BJ (cell line): ENCODE measurements around the gene AICDA. TPM values are rescaled to one million over a fixed set of nuclear protein-coding genes. Genes with fewer than 3 reads are reported as not detected.

Experiments used
- CTCF ChIA-PET: fragments of 350-600 bp; formaldehyde crosslinking; extraction: SDS; loops from one replicate; lab custom pipeline; 2021; ENCODE audit warnings: antibody characterized with exemption, inconsistent platforms; lab: Yijun Ruan, JAX
- POLR2A ChIA-PET: fragments of 300-600 bp; sonication (Branson Sonifier 250); formaldehyde crosslinking; extraction: SDS; loops from one replicate; lab custom pipeline; 2021; ENCODE audit warnings: antibody characterized with exemption; lab: Charles Lee
- DNase-seq: peaks from one replicate; pipeline ENCODE4 v3.0.0-alpha.2; 2011; ENCODE audit warnings: low read depth
- H3K27me3 ChIP-seq: 2 replicates; pipeline ENCODE4 v1.6.0; 2011; ENCODE audit warnings: low read length; ENCODE audit not compliant: control insufficient read depth, insufficient read depth
- H3K36me3 ChIP-seq: 2 replicates; pipeline ENCODE4 v1.5.1; 2011; ENCODE audit warnings: low read length; ENCODE audit not compliant: control insufficient read depth, insufficient read depth
- H3K4me3 ChIP-seq: 2 replicates; pipeline ENCODE4 v1.5.1; 2011; ENCODE audit warnings: low read depth, mild to moderate bottlenecking, control low read depth, low read length
- CTCF ChIP-seq: IDR thresholded peaks from 2 replicates; pipeline ENCODE4 v1.5.1; 2011; ENCODE audit warnings: low read depth, mild to moderate bottlenecking, control low read depth, inconsistent platforms, low read length, moderate library complexity; ENCODE audit not compliant: insufficient read depth
- polyA plus RNA-seq: library from polyadenylated mRNA; depleted of rRNA; stranded (reverse); fragments of >200 nt; gene quantifications from 2 replicates; pipeline ENCODE4 v1.2.3, GENCODE V29; 2011

Gene AICDA
- polyA plus RNA-seq, 1 experiment, result not detected

GRCh38 chr12:8564656-8565055 lies 48.0 kb downstream of the AICDA start:
- Histone ChIP-seq H3K4me3 (no peak overlapping the region), H3K36me3 (no peaks in the 10 kb centered on the region), H3K27me3 (no peaks in the 10 kb centered on the region)
- no peak for DNase-seq
- ChIA-PET POLR2A (no interaction called here), CTCF (interaction anchor here (1.0 kb wide), 1 partner anchor 44 kb away, joined by 3 read pairs; no protein-coding TSS in a partner anchor)
- TF ChIP-seq CTCF, result no peak

DNA sequence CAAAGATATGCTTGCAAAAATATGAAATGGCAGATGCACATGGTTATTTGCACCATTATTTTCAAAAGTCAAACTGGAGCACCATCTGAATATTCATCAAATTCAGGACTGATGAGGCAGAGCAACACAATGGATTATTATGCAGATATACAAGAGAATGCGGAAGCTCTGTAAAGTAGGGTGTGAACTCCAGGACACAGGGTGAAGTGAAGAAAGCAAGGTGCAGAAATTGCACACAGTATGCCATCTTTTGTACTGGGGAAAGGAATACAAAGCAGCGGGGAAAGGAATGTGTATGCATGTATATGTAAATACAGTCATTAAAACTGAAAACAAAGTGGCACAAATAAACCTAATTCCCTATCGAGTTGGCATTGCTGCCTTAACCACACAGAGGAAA lies 49.3 kb downstream of the AICDA start:
- no peak overlapping the region for H3K4me3 ChIP-seq
- DNase-seq, result no peak
- no peaks in the 10 kb centered on the region for H3K27me3 ChIP-seq
- TF ChIP-seq CTCF, result no peak
- H3K36me3 ChIP-seq, result no peaks in the 10 kb centered on the region
- POLR2A ChIA-PET, result no interaction called here
- CTCF ChIA-PET, result interaction anchor here (2.0 kb wide), 1 partner anchor 19 kb away, joined by 5 read pairs; no protein-coding TSS in a partner anchor

DNA sequence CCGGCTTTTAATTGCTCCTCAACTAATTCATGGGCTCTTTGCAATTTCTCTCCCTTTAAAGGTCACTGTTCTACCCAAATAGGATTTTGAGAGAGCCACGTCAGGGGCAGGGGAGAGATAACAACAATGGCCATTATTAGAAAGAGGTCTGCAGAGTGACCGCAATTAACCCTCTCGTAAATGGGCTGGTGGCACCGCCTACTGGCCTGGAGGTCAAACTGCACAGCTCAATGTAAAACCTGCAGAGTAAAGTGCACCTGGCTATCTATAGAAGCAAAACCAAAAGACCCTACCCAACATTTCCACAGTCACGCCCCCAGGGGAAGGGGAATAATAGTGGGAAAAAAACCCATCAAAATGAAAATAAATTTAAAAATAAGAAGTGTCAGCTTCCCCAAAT lies 50.3 kb downstream of the AICDA start:
- H3K4me3 ChIP-seq, result no peak overlapping the region
- H3K36me3 ChIP-seq, result no peaks in the 10 kb centered on the region
- ChIA-PET POLR2A (no interaction called here), CTCF (interaction anchor here (2.0 kb wide), 1 partner anchor 18 kb away, joined by 5 read pairs; no protein-coding TSS in a partner anchor)
- TF ChIP-seq CTCF, result no peak
- no peaks in the 10 kb centered on the region for H3K27me3 ChIP-seq
- no peak for DNase-seq

DNA sequence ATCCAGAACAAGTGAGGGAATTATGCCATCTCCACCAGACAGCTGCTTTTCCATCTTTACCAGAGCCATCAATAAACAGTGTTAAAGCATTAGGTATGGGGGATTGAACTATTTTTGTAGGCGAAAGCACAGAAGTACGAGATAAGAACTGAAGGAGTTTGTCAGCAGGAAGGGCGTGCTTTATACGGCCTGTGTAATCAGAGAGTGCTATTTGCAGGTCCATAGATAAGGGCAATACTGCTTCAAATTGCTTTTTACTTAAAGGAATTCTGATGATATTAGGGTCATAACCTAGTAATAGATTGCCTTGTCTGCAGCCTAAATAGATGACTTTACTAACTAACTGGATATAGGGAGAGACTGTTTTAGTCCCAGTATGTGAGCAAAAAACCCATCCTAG lies 51.6 kb downstream of the AICDA start:
- ChIA-PET POLR2A (no interaction called here), CTCF (no interaction called here)
- Histone ChIP-seq H3K27me3 (no peaks in the 10 kb centered on the region), H3K4me3 (no peak overlapping the region), H3K36me3 (no peaks in the 10 kb centered on the region)
- no peak for DNase-seq
- TF ChIP-seq CTCF, result no peak

GRCh38 chr12:8559676-8560075 lies 53.0 kb downstream of the AICDA start:
- CTCF ChIA-PET, result no interaction called here
- Histone ChIP-seq H3K27me3 (no peaks in the 10 kb centered on the region), H3K4me3 (no peak overlapping the region), H3K36me3 (no peaks in the 10 kb centered on the region)
- POLR2A ChIA-PET, result no interaction called here
- no peak for DNase-seq
- no peak for TF ChIP-seq CTCF
